GM19328 (cell line): ENCODE measurements around the gene PALLD.
"Not testable (repeated sequence)": the region's sequence is repeated elsewhere in the genome, so short reads cannot be mapped to it uniquely, and the experiment has no call there.

Experiments used
- ATAC-seq: cut with Tn5 transposase; IDR thresholded peaks from one replicate; pipeline ENCODE4 v1.9.1; 2021; ENCODE audit warnings: mild to moderate bottlenecking, moderate library complexity; ENCODE audit not compliant: unreplicated experiment

The PALLD gene

DNA sequence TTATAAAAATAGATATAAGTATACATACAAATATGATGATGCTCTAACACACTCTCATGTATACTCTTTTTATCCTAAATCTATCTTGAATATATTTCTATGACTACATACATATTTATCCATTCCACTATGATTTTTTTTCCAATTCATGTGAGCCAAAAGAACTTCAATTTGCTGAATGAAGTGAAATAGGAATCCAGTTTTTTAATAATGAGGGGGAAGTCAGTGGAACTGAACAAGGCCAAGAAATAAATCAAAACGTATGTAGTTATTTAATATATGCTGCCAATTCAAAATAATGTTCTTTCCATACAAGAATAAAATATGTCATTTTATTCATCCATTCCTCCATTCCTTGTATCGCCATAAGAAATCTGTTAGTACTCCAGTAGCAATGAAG is 6.1 kb upstream of the PALLD start:
- no peak for ATAC-seq

DNA sequence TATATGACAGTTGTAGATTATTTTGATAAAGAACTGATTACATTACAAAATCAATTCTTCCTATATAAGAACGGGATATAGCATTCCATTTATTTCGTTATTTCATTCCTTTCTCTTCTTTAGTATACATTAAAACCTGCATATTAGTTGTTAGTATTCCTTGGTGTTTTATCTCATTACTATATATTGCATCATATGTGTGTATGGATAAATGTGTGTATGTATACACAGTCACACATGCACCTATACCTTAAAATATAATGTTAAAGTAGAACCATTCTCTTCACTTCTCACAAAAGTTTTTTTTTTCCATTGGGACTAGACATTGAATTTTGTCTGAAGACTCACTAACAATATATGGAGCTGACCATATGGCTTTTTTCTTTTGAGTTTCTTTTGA is 5.3 kb upstream of the PALLD start:
- no peak for ATAC-seq

DNA sequence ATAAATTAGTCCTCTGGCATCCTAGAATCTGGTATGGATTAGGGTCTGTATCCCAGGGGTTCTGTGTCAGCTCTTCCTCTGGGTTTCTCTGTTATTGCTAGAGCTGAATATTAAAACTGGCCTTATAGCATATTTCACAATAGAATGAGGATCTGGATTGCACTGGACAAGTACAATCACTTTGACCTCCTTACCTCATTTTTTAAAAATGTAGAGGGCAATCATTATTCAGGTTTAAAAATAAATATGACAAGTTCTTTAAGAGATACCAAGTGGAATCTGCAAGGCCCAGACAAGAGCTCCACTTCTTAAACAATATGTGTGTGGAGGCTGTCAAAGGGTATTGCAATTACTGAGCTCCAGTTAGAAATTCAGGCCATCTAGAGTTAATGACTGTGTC is 1.4 kb downstream of the PALLD start:
- ATAC-seq: no peak

DNA sequence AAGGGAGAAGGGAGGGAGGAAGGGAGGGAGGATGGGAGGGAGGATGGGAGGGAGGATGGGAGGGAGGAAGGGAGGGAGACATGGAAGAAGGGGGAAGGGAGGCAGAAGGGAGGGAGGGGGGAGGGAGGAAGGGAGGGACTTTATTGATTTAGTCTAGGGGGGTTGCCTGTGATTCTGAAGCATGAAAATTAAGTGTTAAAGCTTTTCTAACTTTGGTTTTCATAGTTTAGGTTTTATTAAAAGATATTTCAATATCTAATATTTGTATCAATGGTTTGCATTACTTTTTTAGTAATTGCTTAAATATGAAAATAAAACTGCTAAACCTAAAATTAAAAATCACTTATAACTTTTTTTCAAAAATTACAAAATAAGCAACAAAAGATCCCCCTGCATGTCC is 2.4 kb downstream of the PALLD start:
- ATAC-seq: no peak

DNA sequence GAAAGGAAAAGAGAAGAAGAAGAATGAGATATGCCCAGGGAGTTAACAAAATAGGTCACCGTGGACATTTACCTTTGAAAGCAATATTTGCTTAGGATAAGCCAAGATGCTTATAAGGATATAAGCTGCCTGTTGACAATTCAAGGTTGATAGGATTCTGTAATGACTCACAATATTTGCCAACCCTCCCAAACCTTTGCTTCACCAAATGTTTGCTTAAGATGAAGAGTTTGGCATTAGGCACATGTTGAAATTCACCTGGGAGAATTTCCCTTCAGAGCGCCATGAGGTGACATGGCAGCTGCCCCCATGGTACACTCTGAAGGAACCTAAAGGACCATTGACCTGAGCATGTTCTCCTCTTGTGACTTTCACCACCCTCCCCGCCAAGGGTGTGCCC is 4.6 kb downstream of the PALLD start:
- no peak for ATAC-seq

DNA sequence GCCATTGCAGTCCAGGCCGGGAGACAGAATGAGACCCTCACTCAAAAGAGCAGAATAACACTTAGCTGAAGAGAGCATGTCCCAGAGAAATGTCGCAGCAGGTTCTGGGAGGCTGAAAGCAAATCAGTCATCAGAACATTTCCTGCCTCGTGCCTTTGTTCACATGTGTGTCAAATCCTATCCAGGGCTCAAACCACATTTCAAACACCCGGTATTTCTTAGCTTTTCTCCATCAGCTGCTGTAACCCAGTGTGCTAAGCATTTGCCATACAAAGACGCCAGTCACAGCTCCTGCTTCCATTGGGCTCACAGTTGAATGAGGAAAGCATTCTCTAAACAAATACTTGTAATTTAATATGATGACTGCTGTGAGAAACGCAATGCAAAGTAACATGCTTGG is 6.0 kb downstream of the PALLD start:
- ATAC-seq: no peak

DNA sequence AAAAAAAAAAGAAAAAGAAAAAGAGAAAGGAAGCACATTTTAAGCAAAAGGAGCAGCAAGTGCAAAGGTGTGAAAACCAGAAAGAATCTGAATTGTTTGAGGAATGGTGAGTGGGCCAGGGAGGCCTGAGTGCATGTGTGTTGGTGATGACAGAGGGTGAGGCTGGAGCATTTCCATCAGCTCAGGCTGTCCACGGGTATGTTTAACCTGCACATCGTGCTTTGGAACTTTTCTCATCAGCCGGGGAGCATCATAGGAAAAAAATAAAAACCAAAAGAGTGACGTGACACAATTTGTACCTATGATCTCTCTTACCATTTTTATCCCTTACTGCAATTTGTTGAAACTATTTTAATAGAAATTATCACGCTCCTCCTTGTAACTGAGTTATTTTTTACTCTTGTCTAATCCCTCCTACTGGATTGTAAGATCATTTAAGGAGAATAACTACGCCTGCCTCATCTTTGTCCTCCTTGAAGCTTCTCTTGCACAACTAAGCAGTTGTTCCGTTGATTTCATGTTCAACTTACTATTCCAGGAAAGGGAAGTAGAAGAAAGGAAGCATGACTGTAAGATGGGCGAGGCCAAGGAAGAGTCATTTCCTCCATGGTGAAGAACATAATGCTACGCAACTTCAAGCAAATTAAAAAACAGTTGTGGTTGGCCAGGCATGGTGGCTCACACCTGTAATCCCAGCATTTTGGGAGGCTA is 7.0 kb downstream of the PALLD start:
- ATAC-seq: no peak

DNA sequence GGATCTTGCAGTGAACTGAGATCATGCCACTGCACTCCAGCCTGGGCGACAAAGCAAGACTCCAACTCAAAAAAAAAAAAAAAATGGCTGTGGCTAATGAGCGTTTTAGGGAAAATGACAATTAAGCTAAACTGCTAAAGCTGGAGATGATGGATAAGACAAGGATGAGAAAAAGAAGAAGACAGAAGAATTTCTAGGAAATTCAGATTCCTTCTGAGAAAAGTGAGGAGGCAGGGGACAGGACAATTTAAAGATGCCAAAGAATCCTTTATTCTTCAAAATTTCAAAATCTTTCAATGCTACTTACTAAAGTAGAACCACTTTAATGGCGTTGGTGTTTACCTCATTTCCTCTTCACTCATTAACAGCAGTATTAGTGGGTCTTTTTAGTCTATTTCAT is 7.7 kb downstream of the PALLD start:
- no peak for ATAC-seq

DNA sequence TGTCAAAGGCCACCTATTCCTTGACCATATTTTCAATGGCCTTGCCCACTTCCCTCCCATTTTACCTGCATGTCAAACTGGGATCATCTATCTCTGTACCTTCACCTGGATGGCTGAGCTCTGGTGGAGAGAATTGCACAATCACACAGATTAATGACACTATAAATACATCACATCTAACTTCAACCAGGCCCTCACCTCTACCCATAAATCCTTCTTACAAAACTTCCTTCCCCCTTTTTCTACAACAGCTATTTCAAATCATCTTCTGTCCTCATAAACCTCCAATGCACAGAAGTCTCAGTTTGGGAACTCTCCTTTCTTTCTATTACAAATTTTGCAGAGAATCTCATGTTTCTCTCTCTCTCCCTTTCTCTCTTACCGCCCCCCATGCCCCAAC is 9.2 kb downstream of the PALLD start:
- ATAC-seq: no peak

DNA sequence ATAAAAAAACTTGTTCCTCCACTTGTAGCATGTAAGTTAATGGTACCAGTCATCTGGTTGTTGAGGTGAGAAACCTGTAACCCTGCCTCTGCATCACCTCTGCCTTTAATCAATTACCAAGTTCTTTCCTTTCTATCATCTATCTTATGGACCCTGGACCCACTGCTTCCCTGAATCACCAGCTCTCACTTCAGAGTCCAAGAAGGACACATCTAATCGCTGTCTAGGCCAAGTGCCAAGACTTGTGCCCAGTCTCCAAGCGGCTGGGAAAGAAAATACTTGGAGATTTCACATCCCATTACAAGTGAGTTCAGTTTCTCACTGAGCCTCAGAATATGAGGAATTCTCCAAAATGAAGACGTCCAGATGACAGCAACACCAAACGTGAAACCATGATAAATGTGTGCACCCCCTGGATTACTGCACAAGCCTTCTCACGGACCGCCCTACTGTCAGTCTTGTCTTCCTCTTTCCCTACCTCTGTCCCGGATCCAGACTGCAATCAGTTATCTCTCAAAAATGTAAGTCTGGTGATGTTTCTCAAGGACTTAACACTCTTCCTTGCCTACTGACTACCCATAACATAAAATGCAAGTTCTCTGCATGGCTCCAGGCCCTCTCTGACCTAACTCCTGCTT is 10.4 kb downstream of the PALLD start:
- ATAC-seq: no peak

DNA sequence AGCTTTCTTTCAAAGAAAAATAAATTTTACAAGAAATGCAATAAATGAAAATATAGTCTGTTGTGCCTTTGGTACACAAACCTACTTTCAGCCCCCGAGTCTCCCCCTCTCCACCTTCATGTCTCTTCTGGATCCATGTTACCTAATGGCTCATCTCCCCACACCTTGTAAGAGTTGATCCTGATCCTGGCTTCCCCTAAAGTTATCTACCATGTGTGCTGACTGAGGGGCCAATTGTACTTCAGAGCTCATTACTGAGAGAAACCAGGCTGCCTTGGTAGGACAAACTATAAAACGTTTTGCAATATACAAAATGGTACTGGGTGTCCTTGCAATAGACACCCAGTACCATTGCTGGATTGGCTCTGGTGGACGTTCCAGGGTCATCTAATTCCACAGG is 11.8 kb downstream of the PALLD start:
- ATAC-seq: no peak

DNA sequence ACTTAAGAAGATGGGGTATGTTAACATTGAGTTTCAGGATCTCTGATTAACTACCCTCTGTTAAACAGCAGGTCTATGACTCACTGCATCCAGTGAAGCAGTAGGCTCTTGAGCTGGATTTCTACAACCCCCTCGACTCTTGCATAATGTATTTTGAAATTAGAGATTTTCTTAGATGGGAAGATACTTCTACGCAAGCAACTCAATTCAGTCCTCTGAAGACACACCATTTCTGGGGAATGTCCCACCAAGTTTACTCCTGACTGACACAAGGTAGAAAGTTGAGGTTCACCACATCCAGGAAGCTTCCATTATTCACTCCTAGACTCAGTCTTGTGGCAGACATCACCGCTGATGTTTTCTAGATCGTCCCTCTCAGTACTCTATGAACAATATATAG is 12.9 kb downstream of the PALLD start:
- ATAC-seq: no peak

DNA sequence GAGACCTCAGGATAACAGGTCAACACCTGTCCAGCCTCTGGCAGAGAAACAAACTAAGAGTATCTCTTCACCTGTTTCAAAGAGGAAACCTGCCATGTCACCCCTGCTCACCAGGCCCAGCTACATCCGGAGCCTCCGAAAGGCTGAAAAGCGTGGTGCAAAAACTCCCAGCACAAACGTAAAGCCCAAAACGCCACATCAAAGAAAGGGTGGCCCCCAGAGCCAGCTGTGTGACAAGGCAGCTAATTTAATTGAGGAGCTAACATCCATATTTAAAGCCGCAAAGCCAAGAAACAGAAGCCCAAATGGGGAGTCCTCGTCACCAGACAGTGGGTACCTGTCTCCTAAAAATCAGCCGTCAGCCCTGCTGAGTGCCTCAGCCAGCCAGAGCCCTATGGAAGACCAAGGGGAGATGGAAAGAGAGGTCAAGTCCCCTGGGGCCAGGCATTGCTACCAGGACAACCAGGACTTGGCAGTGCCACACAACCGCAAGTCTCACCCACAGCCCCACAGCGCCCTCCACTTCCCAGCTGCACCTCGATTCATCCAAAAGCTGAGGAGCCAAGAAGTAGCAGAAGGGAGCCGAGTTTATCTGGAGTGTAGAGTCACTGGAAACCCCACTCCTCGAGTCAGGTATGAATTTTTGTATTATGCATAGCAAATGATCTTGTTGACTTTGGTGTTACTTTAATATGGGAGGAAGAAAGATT is 15.1 kb downstream of the PALLD start:
- ATAC-seq: no peak

DNA sequence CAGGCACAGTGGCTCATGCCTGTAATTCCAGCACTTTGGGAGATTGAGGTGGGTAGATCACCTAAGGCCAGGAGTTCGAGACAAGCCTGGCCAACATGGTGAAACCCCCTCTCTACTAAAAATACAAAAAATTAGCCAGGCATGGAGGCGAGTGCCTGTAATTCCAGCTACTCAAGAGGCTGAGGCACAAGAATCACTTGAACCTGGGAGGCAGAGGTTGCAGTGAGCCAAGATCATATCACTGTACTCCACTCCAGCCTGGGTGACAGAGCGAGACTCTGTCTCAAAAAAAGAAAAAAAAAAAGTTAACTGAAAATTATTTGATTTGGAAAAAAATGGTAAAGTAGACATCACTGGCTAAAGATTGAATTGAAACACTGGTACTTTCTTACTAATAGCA is 17.0 kb downstream of the PALLD start:
- ATAC-seq: not testable (repeated sequence)

DNA sequence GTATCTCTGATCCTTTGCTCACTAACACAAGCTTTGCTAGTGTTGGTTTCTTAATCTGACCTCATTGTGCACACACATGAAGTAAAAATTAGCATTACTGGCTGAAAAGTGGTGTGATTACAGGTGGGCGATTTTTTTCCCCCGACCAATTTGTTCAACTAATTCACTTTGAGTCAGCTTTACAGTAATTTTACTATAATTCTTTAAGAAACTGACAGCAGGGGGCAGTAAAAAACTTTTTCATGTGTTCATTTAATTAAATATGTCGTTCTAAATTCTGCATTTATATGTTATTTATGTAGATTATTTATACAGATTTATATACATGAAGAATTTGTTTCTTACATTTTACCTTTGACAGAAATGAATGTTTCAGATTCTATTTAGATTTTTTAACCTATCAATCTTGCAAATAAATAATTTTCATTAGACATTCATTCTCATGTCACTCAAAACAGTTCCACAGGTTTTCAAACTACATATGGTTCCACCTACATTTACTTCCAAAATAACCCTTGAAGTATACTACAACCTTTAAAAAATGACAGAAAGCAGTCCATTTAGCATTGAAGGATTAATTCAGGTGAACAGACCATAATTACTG is 17.5 kb downstream of the PALLD start:
- ATAC-seq: no peak

DNA sequence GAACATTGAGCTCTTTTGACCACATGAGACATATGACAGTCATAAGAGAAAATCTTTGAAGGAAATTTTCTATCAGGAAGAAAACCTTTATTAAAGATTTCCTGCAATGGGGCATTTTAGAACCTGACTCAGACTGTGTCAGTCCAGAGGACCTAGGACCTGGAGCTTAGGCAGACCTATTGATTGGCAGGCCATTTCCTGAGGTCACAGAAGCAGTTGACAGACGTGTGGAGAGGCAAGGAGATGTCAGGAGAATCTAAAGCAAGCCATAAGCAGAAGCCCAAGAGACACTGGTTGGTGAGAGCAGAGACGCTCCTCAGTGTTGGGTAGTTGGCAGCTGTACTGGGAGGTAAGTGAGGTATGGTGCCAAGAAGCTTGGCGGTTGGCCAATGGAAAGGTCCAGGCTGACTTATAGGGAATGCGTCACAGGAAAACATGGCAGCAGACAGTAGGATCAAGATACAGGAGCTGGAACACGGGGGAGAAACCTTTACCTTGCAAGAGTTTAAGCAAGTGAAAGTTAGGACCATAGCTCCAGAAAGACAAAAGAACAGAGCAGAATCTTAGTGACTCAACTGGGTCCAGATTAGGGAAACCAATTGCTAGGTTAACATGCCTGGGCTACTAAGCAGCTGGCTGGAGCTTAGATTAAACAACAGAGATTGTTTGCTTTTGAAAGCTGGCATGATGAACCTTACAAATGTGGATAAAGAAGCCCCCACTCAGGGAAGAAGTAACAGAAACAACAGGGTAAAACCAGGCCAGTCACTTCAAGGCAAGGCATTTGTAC is 18.6 kb downstream of the PALLD start:
- no peak for ATAC-seq

DNA sequence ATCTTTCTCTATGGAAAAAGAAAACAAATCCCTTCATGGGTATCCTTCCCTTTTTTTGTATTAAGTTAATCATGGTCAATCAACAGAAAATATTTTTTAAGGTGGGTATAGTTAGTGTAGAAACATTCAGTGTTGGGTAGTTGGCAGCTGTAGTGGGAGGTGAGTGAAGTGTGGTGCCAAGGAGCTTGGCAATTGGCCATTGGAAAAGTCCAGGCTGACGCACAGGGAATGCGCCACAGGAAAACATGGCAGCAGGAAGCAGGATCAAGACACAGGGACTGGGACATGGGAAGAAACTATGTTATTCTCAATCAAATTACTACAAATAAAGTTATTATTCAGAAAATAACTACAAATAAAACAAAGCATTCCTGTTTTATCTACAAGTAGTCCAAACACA is 20.0 kb downstream of the PALLD start:
- no peak for ATAC-seq

DNA sequence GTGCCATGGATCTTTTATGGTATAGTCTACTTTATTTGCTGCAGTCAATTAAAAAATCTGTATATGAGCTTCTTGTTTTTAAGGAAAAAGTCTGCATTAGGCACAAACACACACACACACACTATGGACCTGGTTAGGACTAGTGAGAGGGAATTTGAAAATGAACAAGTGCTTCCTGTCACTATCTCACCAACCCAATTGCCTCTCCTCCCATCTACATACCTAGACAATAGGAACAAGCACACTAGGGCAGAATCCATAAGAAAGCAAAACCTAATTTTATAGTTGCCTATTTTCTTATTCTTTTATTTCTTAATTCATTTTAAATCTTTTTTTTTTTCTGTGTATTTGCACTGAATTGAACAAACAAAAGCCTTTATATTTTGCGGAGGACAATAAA is 22.7 kb downstream of the PALLD start:
- ATAC-seq: no peak

DNA sequence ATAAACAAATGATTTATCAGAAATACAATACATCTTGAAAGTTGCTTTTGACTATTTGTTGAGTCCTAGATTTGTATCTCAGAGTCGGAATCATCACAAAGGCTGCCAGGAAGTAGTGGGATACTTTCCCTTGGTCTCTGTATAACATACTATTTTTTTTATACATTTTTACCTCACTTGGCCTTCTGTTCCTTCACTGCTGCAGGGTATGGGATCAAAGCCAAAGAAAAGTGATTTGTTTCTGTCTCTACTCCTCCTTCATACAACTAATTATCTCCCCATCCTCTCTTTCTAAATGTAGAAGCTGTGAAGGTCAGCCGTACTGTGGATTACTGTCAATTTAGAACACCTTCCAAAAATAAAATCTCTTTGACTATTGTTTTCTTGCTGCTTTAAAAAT is 24.9 kb downstream of the PALLD start:
- ATAC-seq: no peak

DNA sequence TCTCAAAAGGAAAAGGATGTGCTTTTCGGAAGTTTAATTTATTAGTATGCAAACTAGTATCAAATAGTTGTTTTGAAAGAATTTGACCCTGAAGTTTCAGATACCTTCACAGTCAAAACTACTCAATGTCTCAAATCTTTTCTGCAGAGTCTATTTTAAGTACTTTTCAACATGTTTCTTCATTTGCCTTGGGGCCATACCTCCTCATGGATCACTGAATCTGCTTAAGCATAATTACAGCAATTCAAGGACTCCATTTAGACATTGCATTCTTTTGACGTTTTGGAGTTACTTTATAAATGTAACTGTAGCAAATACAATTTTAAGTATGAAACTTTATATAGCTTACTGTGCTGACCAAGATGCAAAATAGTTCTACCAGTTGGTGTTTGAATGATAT is 25.5 kb downstream of the PALLD start:
- no peak for ATAC-seq

DNA sequence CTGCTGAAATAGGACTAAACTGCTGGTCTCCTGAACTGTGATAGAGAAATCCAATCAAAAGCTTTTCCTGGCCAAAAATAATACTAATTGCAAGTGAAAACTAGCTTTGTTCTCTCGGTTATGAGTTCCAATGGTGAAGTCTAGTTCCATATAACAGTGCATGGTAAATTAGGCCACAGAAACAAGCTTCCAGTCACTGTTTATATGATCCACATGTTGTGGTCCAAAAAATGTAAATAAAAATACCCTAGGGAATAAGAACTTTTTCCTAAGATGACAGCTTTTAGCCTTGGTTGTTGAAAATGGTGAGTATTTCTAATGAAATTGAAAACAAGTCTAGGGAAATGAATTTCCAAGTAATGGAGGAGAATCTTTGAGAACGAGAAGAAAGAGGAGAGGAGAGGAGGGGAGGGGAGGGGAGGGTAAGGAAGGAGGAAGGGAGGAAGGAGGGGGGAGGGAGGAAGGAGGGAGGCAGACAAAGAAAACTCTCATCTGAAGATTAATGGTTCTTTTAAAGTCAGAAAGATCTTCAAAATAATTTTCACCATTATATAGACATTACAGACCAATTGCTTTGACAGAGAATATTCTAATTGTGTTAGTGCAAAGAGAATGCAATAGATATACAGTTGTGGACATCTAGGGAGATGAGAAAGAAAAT is 26.1 kb downstream of the PALLD start:
- no peak for ATAC-seq
